ENCODE measurements around the gene CDC27.
A peak's percentile ranks its signal among the peaks of the same experiment; 100 is the strongest.

Gene CDC27

GRCh38 chr17:47197821-47198220, 8.7 kb upstream of the CDC27 start:
- Histone ChIP-seq H3K4me3 (replicated peaks; ENCODE audit: low read depth, low read length) (no peak overlapping the region), H3K27me3 (replicated peaks; ENCODE audit: control insufficient read depth, insufficient read depth, low read length) (no peaks in the 10 kb centered on the region), H3K36me3 (ENCODE audit: control insufficient read depth, insufficient read depth, low read length) (no peaks in the 10 kb centered on the region)
- TF ChIP-seq CTCF (IDR thresholded peaks at IDR 0.05; ENCODE audit: insufficient read depth, low read length, poor library complexity, severe bottlenecking) = no peak
- no peak for DNase-seq (ENCODE audit: extremely low read depth, insufficient read length)

GRCh38 chr17:47193931-47194511, 4.9 kb upstream of the CDC27 start:
- DNase-seq (ENCODE audit: extremely low read depth, insufficient read length) = no peak
- no peaks in the 10 kb centered on the region for H3K36me3 ChIP-seq (ENCODE audit: control insufficient read depth, insufficient read depth, low read length)
- H3K27me3 ChIP-seq (replicated peaks; ENCODE audit: control insufficient read depth, insufficient read depth, low read length) = no peaks in the 10 kb centered on the region
- H3K4me3 ChIP-seq (replicated peaks; ENCODE audit: low read depth, low read length) = no peak overlapping the region
- TF ChIP-seq CTCF (IDR thresholded peaks at IDR 0.05; ENCODE audit: insufficient read depth, low read length, poor library complexity, severe bottlenecking) = no peak

- Histone ChIP-seq H3K4me3 (replicated peaks; ENCODE audit: low read depth, low read length) (no peak overlapping the region), H3K27me3 (replicated peaks; ENCODE audit: control insufficient read depth, insufficient read depth, low read length) (no peaks in the 10 kb centered on the region), H3K36me3 (ENCODE audit: control insufficient read depth, insufficient read depth, low read length) (no peaks in the 10 kb centered on the region)
- no peak for TF ChIP-seq CTCF (IDR thresholded peaks at IDR 0.05; ENCODE audit: insufficient read depth, low read length, poor library complexity, severe bottlenecking)
- DNase-seq (ENCODE audit: extremely low read depth, insufficient read length) = peak; percentile 29
Measured at GRCh38 chr17:47192554-47192953, 3.5 kb upstream of the CDC27 start.

- no peak for TF ChIP-seq CTCF (IDR thresholded peaks at IDR 0.05; ENCODE audit: insufficient read depth, low read length, poor library complexity, severe bottlenecking)
- Histone ChIP-seq H3K27me3 (replicated peaks; ENCODE audit: control insufficient read depth, insufficient read depth, low read length) (no peaks in the 10 kb centered on the region), H3K4me3 (replicated peaks; ENCODE audit: low read depth, low read length) (no peak overlapping the region), H3K36me3 (ENCODE audit: control insufficient read depth, insufficient read depth, low read length) (no peaks in the 10 kb centered on the region)
- DNase-seq (ENCODE audit: extremely low read depth, insufficient read length) = no peak
Measured at GRCh38 chr17:47190770-47191169, 1.7 kb upstream of the CDC27 start.

- Histone ChIP-seq H3K4me3 (replicated peaks; ENCODE audit: low read depth, low read length) (no peak overlapping the region), H3K36me3 (ENCODE audit: control insufficient read depth, insufficient read depth, low read length) (no peaks in the 10 kb centered on the region), H3K27me3 (replicated peaks; ENCODE audit: control insufficient read depth, insufficient read depth, low read length) (no peaks in the 10 kb centered on the region)
- no peak for DNase-seq (ENCODE audit: extremely low read depth, insufficient read length)
- no peak for TF ChIP-seq CTCF (IDR thresholded peaks at IDR 0.05; ENCODE audit: insufficient read depth, low read length, poor library complexity, severe bottlenecking)
Measured at GRCh38 chr17:47190243-47190642, 1.1 kb upstream of the CDC27 start.

GRCh38 chr17:47189732-47190237, 690 bp upstream of the CDC27 start:
- no peaks in the 10 kb centered on the region for H3K36me3 ChIP-seq (ENCODE audit: control insufficient read depth, insufficient read depth, low read length)
- H3K4me3 ChIP-seq (replicated peaks; ENCODE audit: low read depth, low read length) = peak overlapping the region; percentile 57
- DNase-seq (ENCODE audit: extremely low read depth, insufficient read length) = no peak
- TF ChIP-seq CTCF (IDR thresholded peaks at IDR 0.05; ENCODE audit: insufficient read depth, low read length, poor library complexity, severe bottlenecking) = no peak
- H3K27me3 ChIP-seq (replicated peaks; ENCODE audit: control insufficient read depth, insufficient read depth, low read length) = no peaks in the 10 kb centered on the region

Data from GM06990 (cell line).